ENCODE data around the gene LRRC17. TPM values are rescaled to one million over a fixed set of nuclear protein-coding genes. Genes with fewer than 3 reads are reported as not detected.

Gene LRRC17
- total RNA-seq, 1 experiment from 2014 or later: 0.39 TPM

DNA sequence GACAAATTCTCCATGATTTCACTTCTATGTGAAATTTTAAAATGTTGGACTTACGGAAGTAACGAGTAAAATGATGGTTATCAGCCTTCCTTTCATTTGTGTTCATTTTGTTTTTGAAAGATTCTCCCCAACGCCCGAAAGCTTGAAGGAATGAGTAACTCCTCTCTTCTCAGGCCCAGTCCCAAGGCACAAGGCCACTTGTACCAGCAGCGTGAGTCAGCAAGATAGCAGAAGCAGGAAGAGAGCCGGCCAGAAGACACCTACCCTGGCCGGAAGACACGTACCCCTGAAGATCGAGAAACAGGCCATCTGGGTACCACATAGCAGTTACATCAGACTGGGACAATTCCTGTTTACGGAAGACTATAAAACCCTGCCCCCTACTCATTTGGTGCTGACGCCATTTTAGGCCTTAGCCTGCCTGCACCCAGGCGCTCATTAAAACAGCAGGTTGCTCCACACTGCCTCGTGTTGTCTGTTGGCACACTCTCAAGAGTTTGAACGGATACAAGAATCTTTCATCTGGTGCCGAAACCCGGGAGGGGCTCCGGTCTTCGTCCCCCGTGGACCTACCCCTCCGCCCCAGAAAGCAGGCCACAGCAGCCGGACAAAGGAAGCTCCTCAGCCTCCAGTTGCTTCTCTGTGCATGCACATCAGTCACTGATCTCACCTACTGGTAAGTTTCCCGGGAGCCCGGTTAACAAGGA lies 60.4 kb downstream of the LRRC17 start:
- in situ Hi-C loops (cut with HindIII; ENCODE audit: low pct_unique_long_range_greater_than_20kb, low sequenced_read_pairs) (no loop called here), intact Hi-C loops (cut with micrococcal nuclease; ENCODE audit: unreplicated experiment) (no loop called here)
- ChIA-PET CTCF (no interaction called here), POLR2A (no interaction called here)
- H3K27ac ChIP-seq (ENCODE audit: low read length): no peak overlapping the region
- no peaks in the 10 kb centered on the region for H3K36me3 ChIP-seq (ENCODE audit: control insufficient read depth, insufficient read depth, low read length)
- H3K4me1 ChIP-seq (ENCODE audit: control insufficient read depth, insufficient read depth, low read length): 0 out of 2 replicates have a peak, but pooled peaks cover 2% of the 10 kb centered on the region
- no peak for DNase-seq (ENCODE audit: low read depth, low spot score)
- no peaks in the 10 kb centered on the region for H3K9me3 ChIP-seq (ENCODE audit: control insufficient read depth, insufficient read depth, low read depth, low read length)
- no peaks in the 10 kb centered on the region for H3K27me3 ChIP-seq (ENCODE audit: control insufficient read depth, insufficient read depth, low read length)
- H3K4me3 ChIP-seq (ENCODE audit: low read depth in 2 of 2, low read length in 2 of 2): no peak overlapping the region
- BruUV-seq (replicated peaks): no TSS peak
- ATAC-seq: no peak
- no peak for TF ChIP-seq SIN3A (IDR thresholded peaks at IDR 0.05; ENCODE audit: borderline replicate concordance, insufficient read depth, low read depth, low read length)

DNA sequence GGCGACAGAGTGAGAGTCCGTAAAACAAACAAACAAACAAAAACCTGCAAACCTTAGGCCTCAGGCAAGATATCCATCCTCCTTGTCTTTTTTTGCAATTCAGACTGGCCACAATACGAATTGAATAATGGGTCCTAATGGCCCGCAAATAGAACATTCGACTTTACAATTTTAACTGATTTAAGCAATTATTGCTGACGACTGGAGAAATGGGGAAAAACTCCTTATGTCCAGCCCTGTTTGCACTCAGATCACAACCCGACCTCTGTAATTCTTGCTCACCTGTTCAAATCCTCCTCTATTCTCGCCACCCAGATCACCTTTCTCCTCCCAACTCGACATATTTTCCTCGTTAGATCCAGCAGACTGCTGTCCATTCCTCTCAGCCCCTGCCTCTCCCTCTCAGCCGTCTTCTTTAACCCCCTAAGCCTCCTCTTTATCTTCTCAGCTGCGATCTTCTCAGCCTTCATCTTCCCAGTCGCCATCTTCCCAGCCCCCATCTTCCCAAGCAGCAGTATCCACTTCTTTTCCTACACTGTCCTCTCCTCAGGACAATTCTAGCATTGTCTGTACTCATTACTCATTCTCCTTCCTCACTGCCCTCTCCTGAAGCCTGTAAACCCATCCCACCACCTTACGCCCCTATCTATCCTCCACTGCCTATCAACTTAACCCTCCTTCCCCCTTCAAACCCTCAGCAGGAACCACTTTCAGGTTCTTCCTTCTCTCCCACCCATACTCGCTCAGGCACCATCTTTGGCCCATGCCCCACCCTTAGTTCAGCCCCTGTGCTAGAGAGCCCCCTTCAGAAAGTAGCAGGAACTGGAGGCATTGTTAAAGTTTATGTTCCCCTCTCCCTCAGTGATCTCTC lies 61.8 kb downstream of the LRRC17 start:
- intact Hi-C loops (cut with micrococcal nuclease; ENCODE audit: unreplicated experiment) (no loop called here), in situ Hi-C loops (cut with HindIII; ENCODE audit: low pct_unique_long_range_greater_than_20kb, low sequenced_read_pairs) (no loop called here)
- Histone ChIP-seq H3K9me3 (ENCODE audit: control insufficient read depth, insufficient read depth, low read depth, low read length) (peaks cover 10% of the 10 kb centered on the region; the same call in 1 of the 2 replicates), H3K36me3 (ENCODE audit: control insufficient read depth, insufficient read depth, low read length) (no peaks in the 10 kb centered on the region), H3K27me3 (ENCODE audit: control insufficient read depth, insufficient read depth, low read length) (no peaks in the 10 kb centered on the region), H3K4me1 (ENCODE audit: control insufficient read depth, insufficient read depth, low read length) (no peaks in the 10 kb centered on the region), H3K4me3 (ENCODE audit: low read depth in 2 of 2, low read length in 2 of 2) (no peak overlapping the region), H3K27ac (ENCODE audit: low read length) (no peak overlapping the region; the same call in 1 of the 2 replicates)
- no peak for DNase-seq (ENCODE audit: low read depth, low spot score)
- ATAC-seq: no peak; the same call in 1 of the 2 replicates
- ChIA-PET CTCF (no interaction called here), POLR2A (no interaction called here)
- BruUV-seq (replicated peaks): no TSS peak
- TF ChIP-seq, protein P1, sequence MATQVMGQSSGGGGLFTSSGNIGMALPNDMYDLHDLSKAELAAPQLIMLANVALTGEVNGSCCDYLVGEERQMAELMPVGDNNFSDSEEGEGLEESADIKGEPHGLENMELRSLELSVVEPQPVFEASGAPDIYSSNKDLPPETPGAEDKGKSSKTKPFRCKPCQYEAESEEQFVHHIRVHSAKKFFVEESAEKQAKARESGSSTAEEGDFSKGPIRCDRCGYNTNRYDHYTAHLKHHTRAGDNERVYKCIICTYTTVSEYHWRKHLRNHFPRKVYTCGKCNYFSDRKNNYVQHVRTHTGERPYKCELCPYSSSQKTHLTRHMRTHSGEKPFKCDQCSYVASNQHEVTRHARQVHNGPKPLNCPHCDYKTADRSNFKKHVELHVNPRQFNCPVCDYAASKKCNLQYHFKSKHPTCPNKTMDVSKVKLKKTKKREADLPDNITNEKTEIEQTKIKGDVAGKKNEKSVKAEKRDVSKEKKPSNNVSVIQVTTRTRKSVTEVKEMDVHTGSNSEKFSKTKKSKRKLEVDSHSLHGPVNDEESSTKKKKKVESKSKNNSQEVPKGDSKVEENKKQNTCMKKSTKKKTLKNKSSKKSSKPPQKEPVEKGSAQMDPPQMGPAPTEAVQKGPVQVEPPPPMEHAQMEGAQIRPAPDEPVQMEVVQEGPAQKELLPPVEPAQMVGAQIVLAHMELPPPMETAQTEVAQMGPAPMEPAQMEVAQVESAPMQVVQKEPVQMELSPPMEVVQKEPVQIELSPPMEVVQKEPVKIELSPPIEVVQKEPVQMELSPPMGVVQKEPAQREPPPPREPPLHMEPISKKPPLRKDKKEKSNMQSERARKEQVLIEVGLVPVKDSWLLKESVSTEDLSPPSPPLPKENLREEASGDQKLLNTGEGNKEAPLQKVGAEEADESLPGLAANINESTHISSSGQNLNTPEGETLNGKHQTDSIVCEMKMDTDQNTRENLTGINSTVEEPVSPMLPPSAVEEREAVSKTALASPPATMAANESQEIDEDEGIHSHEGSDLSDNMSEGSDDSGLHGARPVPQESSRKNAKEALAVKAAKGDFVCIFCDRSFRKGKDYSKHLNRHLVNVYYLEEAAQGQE (IDR thresholded peaks at IDR 0.05; ENCODE audit: insufficient read depth in 1 of 2, low read depth in 2 of 2, low read length in 1 of 2): no peak
- no peak for TF ChIP-seq SIN3A (IDR thresholded peaks at IDR 0.05; ENCODE audit: borderline replicate concordance, insufficient read depth, low read depth, low read length)

DNA sequence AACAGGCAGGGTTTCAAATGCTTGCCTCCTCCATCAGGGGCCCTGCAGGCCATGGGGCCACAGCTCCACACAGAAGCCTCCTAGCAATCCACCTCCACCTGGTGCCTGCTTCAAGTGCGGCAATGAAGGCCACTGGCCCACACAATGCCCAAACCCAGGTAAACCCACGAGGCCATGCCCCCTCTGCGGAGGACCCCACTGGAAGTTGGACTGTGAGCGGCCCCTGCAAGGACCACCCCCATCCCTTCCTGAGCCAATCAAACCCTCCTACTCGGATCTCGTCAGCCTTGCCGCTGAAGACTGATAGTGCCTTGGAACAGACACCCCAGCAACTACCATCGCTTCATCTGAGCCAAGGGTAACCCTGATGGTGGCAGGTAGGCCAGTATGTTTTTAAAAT lies 63.1 kb downstream of the LRRC17 start:
- Histone ChIP-seq H3K4me1 (ENCODE audit: control insufficient read depth, insufficient read depth, low read length) (no peaks in the 10 kb centered on the region), H3K36me3 (ENCODE audit: control insufficient read depth, insufficient read depth, low read length) (no peaks in the 10 kb centered on the region), H3K9me3 (ENCODE audit: control insufficient read depth, insufficient read depth, low read depth, low read length) (peaks cover 13% of the 10 kb centered on the region; the same call in 1 of the 2 replicates), H3K4me3 (ENCODE audit: low read depth in 2 of 2, low read length in 2 of 2) (no peak overlapping the region), H3K27ac (ENCODE audit: low read length) (no peak overlapping the region), H3K27me3 (ENCODE audit: control insufficient read depth, insufficient read depth, low read length) (no peaks in the 10 kb centered on the region)
- in situ Hi-C loops (cut with HindIII; ENCODE audit: low pct_unique_long_range_greater_than_20kb, low sequenced_read_pairs) (no loop called here), intact Hi-C loops (cut with micrococcal nuclease; ENCODE audit: unreplicated experiment) (no loop called here)
- DNase-seq (ENCODE audit: low read depth, low spot score): no peak
- TF ChIP-seq, protein P2, sequence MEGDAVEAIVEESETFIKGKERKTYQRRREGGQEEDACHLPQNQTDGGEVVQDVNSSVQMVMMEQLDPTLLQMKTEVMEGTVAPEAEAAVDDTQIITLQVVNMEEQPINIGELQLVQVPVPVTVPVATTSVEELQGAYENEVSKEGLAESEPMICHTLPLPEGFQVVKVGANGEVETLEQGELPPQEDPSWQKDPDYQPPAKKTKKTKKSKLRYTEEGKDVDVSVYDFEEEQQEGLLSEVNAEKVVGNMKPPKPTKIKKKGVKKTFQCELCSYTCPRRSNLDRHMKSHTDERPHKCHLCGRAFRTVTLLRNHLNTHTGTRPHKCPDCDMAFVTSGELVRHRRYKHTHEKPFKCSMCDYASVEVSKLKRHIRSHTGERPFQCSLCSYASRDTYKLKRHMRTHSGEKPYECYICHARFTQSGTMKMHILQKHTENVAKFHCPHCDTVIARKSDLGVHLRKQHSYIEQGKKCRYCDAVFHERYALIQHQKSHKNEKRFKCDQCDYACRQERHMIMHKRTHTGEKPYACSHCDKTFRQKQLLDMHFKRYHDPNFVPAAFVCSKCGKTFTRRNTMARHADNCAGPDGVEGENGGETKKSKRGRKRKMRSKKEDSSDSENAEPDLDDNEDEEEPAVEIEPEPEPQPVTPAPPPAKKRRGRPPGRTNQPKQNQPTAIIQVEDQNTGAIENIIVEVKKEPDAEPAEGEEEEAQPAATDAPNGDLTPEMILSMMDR (IDR thresholded peaks at IDR 0.05): no peak
- TF ChIP-seq TCF7L2 (IDR thresholded peaks at IDR 0.05; ENCODE audit: low read depth, low read length): no peak
- TF ChIP-seq, protein P1 (IDR thresholded peaks at IDR 0.05; ENCODE audit: insufficient read depth in 1 of 2, low read depth in 2 of 2, low read length in 1 of 2): no peak
- no peak for TF ChIP-seq POLR2AphosphoS5 (IDR thresholded peaks at IDR 0.05; ENCODE audit: low read depth, low read length)
- TF ChIP-seq SIN3A (IDR thresholded peaks at IDR 0.05; ENCODE audit: borderline replicate concordance, insufficient read depth, low read depth, low read length): no peak
- ATAC-seq: no peak
- CTCF ChIA-PET: no interaction called here
- POLR2A ChIA-PET: no interaction called here
- no TSS peak for BruUV-seq (replicated peaks)

All from Panc1 (cell line).